H1 (cell line): ENCODE results near the gene DCBLD1. TPM values are rescaled to one million over a fixed set of nuclear protein-coding genes. Genes with fewer than 3 reads are reported as not detected.

Experiments
- CTCF ChIA-PET: fragments of 300-600 bp; sonication (Branson Sonifier 250); formaldehyde crosslinking; loops from one replicate; lab custom pipeline; 2021; ENCODE audit not compliant: partially characterized antibody; lab: Charles Lee
- POLR2A ChIA-PET: fragments of 300-600 bp; sonication (Branson Sonifier 250); formaldehyde crosslinking; loops from one replicate; lab custom pipeline; 2021; ENCODE audit warnings: inconsistent platforms; ENCODE audit not compliant: partially characterized antibody; lab: Charles Lee
- DNase-seq, 2 experiments: peaks; one replicate each; pipeline versions ENCODE4 v3.0.0 to v3.0.0-alpha.2; 2010 to 2022; ENCODE audit warnings: low spot score in 2 of 2, low read depth in 1 of 2, mixed read lengths in 1 of 2
- FAIRE-seq: peaks from 2 replicates; lab custom pipeline; 2011; peaks lifted over from hg19 to GRCh38; lab: Jason Lieb, UNC
- H2AFZ ChIP-seq: 2 replicates; pipeline ENCODE4 v1.8.1; 2012; ENCODE audit warnings: low read length, inconsistent platforms
- H2AK5ac ChIP-seq: 2 replicates; pipeline ENCODE4 v1.6.1; 2013; ENCODE audit warnings: low read depth, low read length
- H2BK120ac ChIP-seq: replicated peaks from 2 replicates; pipeline ENCODE3; 2013; ENCODE audit warnings: low read depth, low read length, inconsistent platforms
- H2BK12ac ChIP-seq: 2 replicates; pipeline ENCODE4 v1.6.1; 2013; ENCODE audit warnings: low read depth, low read length
- H2BK15ac ChIP-seq: 2 replicates; pipeline ENCODE4 v1.6.1; 2013; ENCODE audit warnings: low read length
- H2BK20ac ChIP-seq: 2 replicates; pipeline ENCODE4 v1.6.1; 2013; ENCODE audit warnings: low read length
- H2BK5ac ChIP-seq: 2 replicates; pipeline ENCODE4 v1.6.1; 2013; ENCODE audit warnings: low read depth, low read length
- H3K14ac ChIP-seq: 2 replicates; pipeline ENCODE4 v1.6.1; 2013; ENCODE audit warnings: inconsistent platforms; ENCODE audit not compliant: insufficient read length
- H3K18ac ChIP-seq: 2 replicates; pipeline ENCODE4 v1.6.1; 2013; ENCODE audit warnings: low read length; ENCODE audit errors: extremely low read depth
- H3K23ac ChIP-seq: 2 replicates; pipeline ENCODE4 v1.6.1; 2013; ENCODE audit warnings: inconsistent platforms; ENCODE audit not compliant: insufficient read length
- H3K23me2 ChIP-seq: 2 replicates; pipeline ENCODE4 v1.6.1; 2013; ENCODE audit warnings: low read depth, low read length
- H3K27ac ChIP-seq: 2 replicates; pipeline ENCODE4 v1.6.1; 2011; ENCODE audit warnings: low read depth, low read length, inconsistent platforms
- H3K27me3 ChIP-seq, 4 experiments: replicated peaks in 1 of 4; 1 replicate in 1 of 4; 2 replicates in 3 of 4; pipeline versions ENCODE4 v1.6.1 to v1.8.1; 2011 to 2013; ENCODE audit warnings: low read length in 3 of 4, mild to moderate bottlenecking in 3 of 4, inconsistent platforms in 2 of 4, mixed read lengths in 2 of 4, moderate library complexity in 1 of 4; ENCODE audit not compliant: control insufficient read depth in 3 of 4, insufficient read depth in 3 of 4; ENCODE audit errors: extremely low read depth in 1 of 4
- H3K36me3 ChIP-seq, 4 experiments: 2 replicates each; pipeline versions ENCODE4 v1.6.1 to v1.8.1; 2011 to 2013; ENCODE audit warnings: mild to moderate bottlenecking in 4 of 4, low read length in 3 of 4, moderate library complexity in 2 of 4, control low read depth in 1 of 4, inconsistent platforms in 1 of 4; ENCODE audit not compliant: insufficient read depth in 4 of 4, control insufficient read depth in 2 of 4
- H3K4ac ChIP-seq: replicated peaks from 2 replicates; pipeline ENCODE3; 2013; ENCODE audit warnings: low read length, low read depth, mixed read lengths, inconsistent platforms; ENCODE audit not compliant: insufficient read length
- H3K4me1 ChIP-seq, 4 experiments: replicated peaks in 1 of 4; 1 replicate in 1 of 4; 2 replicates in 3 of 4; pipeline versions ENCODE4 v1.6.1 to v1.8.1; 2011 to 2013; ENCODE audit warnings: low read length in 3 of 4, inconsistent platforms in 2 of 4, mixed read lengths in 1 of 4; ENCODE audit not compliant: insufficient read depth in 4 of 4, control insufficient read depth in 3 of 4
- H3K4me2 ChIP-seq, 2 experiments: 2 replicates each; pipeline versions ENCODE4 v1.6.1 to v1.8.1; 2011 to 2013; ENCODE audit warnings: low read depth in 2 of 2, low read length in 2 of 2, control low read depth in 1 of 2, inconsistent platforms in 1 of 2, mild to moderate bottlenecking in 1 of 2; ENCODE audit not compliant: insufficient read depth in 1 of 2
- H3K4me3 ChIP-seq, 4 experiments: fragments of 200-600, 300-600 bp in 1 of 4; sonication (generic), shearing (Covaris generic), sonication (Bioruptor Twin) in 1 of 4; 2 replicates each; pipeline versions ENCODE4 v1.5.1 to v1.8.1; 2011 to 2016; ENCODE audit warnings: low read length in 4 of 4, low read depth in 3 of 4, control low read depth in 2 of 4, inconsistent platforms in 2 of 4, mild to moderate bottlenecking in 2 of 4, mixed read lengths in 1 of 4, moderate library complexity in 1 of 4; ENCODE audit not compliant: insufficient read depth in 2 of 4; ENCODE audit errors: extremely low read depth in 1 of 4
- H3K56ac ChIP-seq: replicated peaks from 2 replicates; pipeline ENCODE3; 2013; ENCODE audit warnings: low read depth, mild to moderate bottlenecking, mixed read lengths, low read length, inconsistent platforms; ENCODE audit not compliant: insufficient read length
- H3K79me1 ChIP-seq: 2 replicates; pipeline ENCODE4 v1.6.1; 2013; ENCODE audit warnings: low read depth, low read length, control low read depth
- H3K79me2 ChIP-seq, 2 experiments: 2 replicates each; pipeline versions ENCODE4 v1.6.1 to v1.8.1; 2012 to 2013; ENCODE audit warnings: low read length in 2 of 2, mild to moderate bottlenecking in 2 of 2, inconsistent platforms in 1 of 2; ENCODE audit not compliant: insufficient read depth in 2 of 2, control insufficient read depth in 1 of 2
- H3K9ac ChIP-seq, 4 experiments: replicated peaks in 1 of 4; 1 replicate in 1 of 4; 2 replicates in 3 of 4; pipeline versions ENCODE4 v1.6.1 to v1.8.1; 2011 to 2013; ENCODE audit warnings: low read depth in 3 of 4, low read length in 3 of 4, control low read depth in 2 of 4, mild to moderate bottlenecking in 2 of 4, moderate library complexity in 2 of 4, inconsistent platforms in 1 of 4; ENCODE audit errors: extremely low read depth in 1 of 4
- H3K9me3 ChIP-seq, 2 experiments: 2 replicates each; pipeline versions ENCODE4 v1.6.1 to v1.8.1; 2012 to 2013; ENCODE audit warnings: mild to moderate bottlenecking in 2 of 2, moderate library complexity in 2 of 2, control low read depth in 1 of 2, inconsistent platforms in 1 of 2, low read depth in 1 of 2, low read length in 1 of 2, mixed read lengths in 1 of 2; ENCODE audit not compliant: insufficient read depth in 2 of 2
- H4K20me1 ChIP-seq, 2 experiments: replicated peaks in 1 of 2; 2 replicates each; pipeline versions ENCODE3 to v1.8.1; 2011 to 2013; ENCODE audit warnings: inconsistent platforms in 2 of 2, low read length in 2 of 2, mild to moderate bottlenecking in 1 of 2; ENCODE audit not compliant: insufficient read depth in 2 of 2, control insufficient read depth in 1 of 2
- H4K5ac ChIP-seq: 2 replicates; pipeline ENCODE4 v1.6.1; 2013; ENCODE audit warnings: low read length, low read depth, mixed read lengths, inconsistent platforms; ENCODE audit not compliant: insufficient read length
- H4K8ac ChIP-seq: 2 replicates; pipeline ENCODE4 v1.8.0; 2013; ENCODE audit warnings: mild to moderate bottlenecking, moderate library complexity, low read length, inconsistent platforms; ENCODE audit not compliant: insufficient read depth; ENCODE audit errors: extremely low read depth
- H4K91ac ChIP-seq: replicated peaks from 2 replicates; pipeline ENCODE3; 2013; ENCODE audit warnings: low read length, mixed read lengths, inconsistent platforms; ENCODE audit not compliant: insufficient read length
- BCL11A ChIP-seq, 2 experiments: IDR thresholded peaks; one replicate each; pipeline ENCODE4 v1.6.1; 2011; ENCODE audit warnings: low read depth in 2 of 2, low read length in 2 of 2, mild to moderate bottlenecking in 2 of 2
- BRCA1 ChIP-seq: IDR thresholded peaks from 2 replicates; pipeline ENCODE4 v1.6.1; 2012; ENCODE audit warnings: low read depth, low read length, improper control_type of control experiment
- CBX5 ChIP-seq: fragments of 300-800, 300-1000 bp; sonication (generic); IDR thresholded peaks from 2 replicates; pipeline ENCODE4 v1.7.1; 2016; ENCODE audit warnings: antibody characterized with exemption, low read length, low read depth
- CHD2 ChIP-seq: IDR thresholded peaks from 2 replicates; pipeline ENCODE4 v1.6.1; 2012; ENCODE audit warnings: low read length, improper control_type of control experiment
- FOSL1 ChIP-seq: IDR thresholded peaks from 2 replicates; pipeline ENCODE4 v1.6.1; 2011; ENCODE audit warnings: mild to moderate bottlenecking, low read depth, low read length, moderate library complexity; ENCODE audit not compliant: insufficient read depth
- GABPA ChIP-seq: IDR thresholded peaks from 2 replicates; pipeline ENCODE4 v1.6.1; 2011; ENCODE audit warnings: mild to moderate bottlenecking, low read length, moderate library complexity, borderline replicate concordance; ENCODE audit not compliant: insufficient read depth
- MAX ChIP-seq: IDR thresholded peaks from 2 replicates; pipeline ENCODE4 v1.6.1; 2012; ENCODE audit warnings: inconsistent platforms
- RNF2 ChIP-seq: fragments of 200-900, 300-1000 bp; sonication (generic); IDR thresholded peaks from 2 replicates; pipeline ENCODE4 v1.7.1; 2016; ENCODE audit warnings: borderline replicate concordance, low read depth, mild to moderate bottlenecking, antibody characterized with exemption, low read length; ENCODE audit not compliant: poor library complexity, severe bottlenecking; ENCODE audit errors: missing control alignments
- SP2 ChIP-seq: IDR thresholded peaks from 2 replicates; pipeline ENCODE4 v1.6.1; 2012; ENCODE audit warnings: mild to moderate bottlenecking, low read length, inconsistent platforms
- YY1 ChIP-seq: IDR thresholded peaks from 2 replicates; pipeline ENCODE4 v1.6.1; 2011; ENCODE audit warnings: low read depth, mild to moderate bottlenecking, low read length
- ZNF274 ChIP-seq: IDR thresholded peaks from 2 replicates; pipeline ENCODE4 v1.7.0; 2012; ENCODE audit warnings: low read length, borderline replicate concordance; ENCODE audit errors: extremely low read depth
- WGBS, 2 experiments: shearing (Covaris generic) in 1 of 2; methylation state at CpG; one replicate each; pipeline versions ENCODE4 v1.1.6 to v1.1.7; 2013 to 2015; ENCODE audit warnings: low lambda C conversion rate in 2 of 2, mixed read lengths in 2 of 2, inconsistent platforms in 1 of 2, low coverage in 1 of 2, missing lambda C conversion rate in 1 of 2; ENCODE audit not compliant: insufficient replicate concordance in 2 of 2, insufficient coverage in 1 of 2, insufficient read length in 1 of 2; ENCODE audit errors: extremely low coverage in 1 of 2, missing lambda C conversion rate in 1 of 2; 5-methylcytosine and 5-hydroxymethylcytosine counted together
- polyA plus RNA-seq, 7 experiments: library from polyadenylated mRNA; depleted of rRNA in 3 of 7; stranded (reverse) in 5 of 7; unstranded in 2 of 7; fragments of >200 nt in 5 of 7; fragments of 200-250 nt in 2 of 7; gene quantifications; 1 replicate in 5 of 7; 2 replicates in 1 of 7; 4 replicates in 1 of 7; pipeline versions ENCODE4 v1.2.1 to v1.2.3, GENCODE V29; 2011 to 2013; ENCODE audit warnings: missing spikeins in 2 of 7, mixed read lengths in 2 of 7
- total RNA-seq: library from RNA; stranded (reverse); fragmentation: NEBNext Ultra II Directional; extraction: Animal tissue kit (Norgen Biotek cat#: 25700); gene quantifications from 2 replicates; pipeline ENCODE4 v1.2.1, GENCODE V29; 2021

Gene DCBLD1
- total and polyA plus RNA-seq, 2 of the 8 experiments (the other 6 are each of a cell fraction or from before 2014, with no cell fraction given), result 3.9 to 11.2 TPM

GRCh38 chr6:117549611-117550010 lies 67.1 kb downstream of the DCBLD1 start:
- POLR2A ChIA-PET, result interaction anchor here (1.1 kb wide), 1 partner anchor 68 kb away, joined by 3 read pairs; no protein-coding TSS in a partner anchor
- no peak overlapping the region for H2AK5ac ChIP-seq
- no peaks in the 10 kb centered on the region; a peak in 1 of 7 replicates for H3K27me3 ChIP-seq
- whole genome bisulfite sequencing, 2 experiments, result 87% methylated on average over 4 of the region's 4 CpGs; no CpG with 5 or more reads in 1 of the 2 experiments
- no peak overlapping the region for H3K4me3 ChIP-seq
- FAIRE-seq (no peak), DNase-seq (no peak)
- H2AFZ ChIP-seq, result no peak overlapping the region
- H2BK120ac ChIP-seq, result no peak overlapping the region
- H4K5ac ChIP-seq, result no peak overlapping the region
- no peak overlapping the region for H3K4ac ChIP-seq
- peaks cover 0 to 6% (median 3%) of the 10 kb centered on the region in 4 experiments; a peak in 5 of 7 replicates for H3K4me1 ChIP-seq
- no peaks in the 10 kb centered on the region for H3K23me2 ChIP-seq
- H3K23ac ChIP-seq, result no peak overlapping the region
- H3K9ac ChIP-seq, result no peak overlapping the region
- H3K9me3 ChIP-seq, result no peaks in the 10 kb centered on the region
- H3K56ac ChIP-seq, result no peak overlapping the region
- no peak overlapping the region for H3K27ac ChIP-seq
- CTCF ChIA-PET, result interaction anchor here (1.0 to 6.4 kb wide), 5 partner anchors 16 to 205 kb away, joined by 3 to 58 read pairs (median 6); partner anchors contain the start of gene DCBLD1
- no peak overlapping the region; a peak in 1 of 4 replicates for H3K4me2 ChIP-seq
- H2BK15ac ChIP-seq, result no peak overlapping the region
- H2BK12ac ChIP-seq, result no peak overlapping the region
- no peak overlapping the region for H3K14ac ChIP-seq
- H2BK20ac ChIP-seq, result no peak overlapping the region
- H2BK5ac ChIP-seq, result no peak overlapping the region
- H3K18ac ChIP-seq, result no peak overlapping the region
- H3K79me2 ChIP-seq, result no peaks in the 10 kb centered on the region
- H3K36me3 ChIP-seq, result peaks cover 0 to 1% (median 0%) of the 10 kb centered on the region in 4 experiments; a peak in 1 of 8 replicates
- H3K79me1 ChIP-seq, result no peaks in the 10 kb centered on the region
- H4K91ac ChIP-seq, result no peak overlapping the region
- H4K8ac ChIP-seq, result no peak overlapping the region
- H4K20me1 ChIP-seq, result peaks cover 0 to 2% of the 10 kb centered on the region in 2 experiments
- TF ChIP-seq BRCA1 (no peak), SP2 (no peak), YY1 (no peak), RNF2 (no peak), CHD2 (no peak), MAX (no peak), CBX5 (no peak), BCL11A (IDR thresholded peaks at IDR 0.05; ENCODE audit: low read depth in 2 of 2, low read length in 2 of 2) (no peak), ZNF274 (no peak), FOSL1 (no peak), GABPA (no peak)
